Tongue (tissue), 2 donors: ENCODE measurements around the gene RPL3. TPM values are rescaled to one million over a fixed set of nuclear protein-coding genes. Genes with fewer than 3 reads are reported as not detected.

Experiments used
- DNase-seq: peaks from one replicate; pipeline ENCODE4 v3.0.0-alpha.2; 2015
- total RNA-seq: library from RNA; depleted of rRNA; stranded (reverse); fragments of >200 nt; gene quantifications from one replicate; pipeline ENCODE4 v1.2.3, GENCODE V29; 2014

The RPL3 gene
- total RNA-seq, 1 donor from 2014 or later = 2,266 TPM

GRCh38 chr22:39298241-39298987 lies 21.0 kb downstream of the RPL3 start:
- DNase-seq = no peak

GRCh38 chr22:39297490-39298240 lies 21.8 kb downstream of the RPL3 start:
- peak; percentile 50 for DNase-seq

- no peak for DNase-seq
Observed at GRCh38 chr22:39296981-39297489, 22.4 kb downstream of the RPL3 start.

- DNase-seq = no peak
Observed at GRCh38 chr22:39296535-39296934, 22.9 kb downstream of the RPL3 start.

- no peak for DNase-seq
Observed at GRCh38 chr22:39294571-39295468, 24.6 kb downstream of the RPL3 start.

- DNase-seq = no peak
Observed at GRCh38 chr22:39293766-39294368, 25.6 kb downstream of the RPL3 start.

- DNase-seq = peak; percentile 70
Observed at GRCh38 chr22:39292561-39293074, 26.8 kb downstream of the RPL3 start.

GRCh38 chr22:39292031-39292462 lies 27.4 kb downstream of the RPL3 start:
- no peak for DNase-seq

GRCh38 chr22:39291523-39291922 lies 27.9 kb downstream of the RPL3 start:
- peak; percentile 23 for DNase-seq

- DNase-seq = peak; percentile 72
Observed at GRCh38 chr22:39290724-39291161, 28.7 kb downstream of the RPL3 start.

GRCh38 chr22:39289975-39290720 lies 29.3 kb downstream of the RPL3 start:
- DNase-seq = no peak

- no peak for DNase-seq
Observed at GRCh38 chr22:39289533-39289932, 29.9 kb downstream of the RPL3 start.

- no peak for DNase-seq
Observed at GRCh38 chr22:39288135-39288898, 31.1 kb downstream of the RPL3 start.

GRCh38 chr22:39287076-39287725 lies 32.2 kb downstream of the RPL3 start:
- peak; percentile 13 for DNase-seq

- DNase-seq = no peak
Observed at GRCh38 chr22:39284983-39285382, 34.4 kb downstream of the RPL3 start.

GRCh38 chr22:39284142-39284980 lies 35.1 kb downstream of the RPL3 start:
- peak; percentile 38 for DNase-seq

GRCh38 chr22:39283322-39284141 lies 35.9 kb downstream of the RPL3 start:
- peak; percentile 30 for DNase-seq
